ENCODE data around the gene LRRC36.

Gene LRRC36

DNA sequence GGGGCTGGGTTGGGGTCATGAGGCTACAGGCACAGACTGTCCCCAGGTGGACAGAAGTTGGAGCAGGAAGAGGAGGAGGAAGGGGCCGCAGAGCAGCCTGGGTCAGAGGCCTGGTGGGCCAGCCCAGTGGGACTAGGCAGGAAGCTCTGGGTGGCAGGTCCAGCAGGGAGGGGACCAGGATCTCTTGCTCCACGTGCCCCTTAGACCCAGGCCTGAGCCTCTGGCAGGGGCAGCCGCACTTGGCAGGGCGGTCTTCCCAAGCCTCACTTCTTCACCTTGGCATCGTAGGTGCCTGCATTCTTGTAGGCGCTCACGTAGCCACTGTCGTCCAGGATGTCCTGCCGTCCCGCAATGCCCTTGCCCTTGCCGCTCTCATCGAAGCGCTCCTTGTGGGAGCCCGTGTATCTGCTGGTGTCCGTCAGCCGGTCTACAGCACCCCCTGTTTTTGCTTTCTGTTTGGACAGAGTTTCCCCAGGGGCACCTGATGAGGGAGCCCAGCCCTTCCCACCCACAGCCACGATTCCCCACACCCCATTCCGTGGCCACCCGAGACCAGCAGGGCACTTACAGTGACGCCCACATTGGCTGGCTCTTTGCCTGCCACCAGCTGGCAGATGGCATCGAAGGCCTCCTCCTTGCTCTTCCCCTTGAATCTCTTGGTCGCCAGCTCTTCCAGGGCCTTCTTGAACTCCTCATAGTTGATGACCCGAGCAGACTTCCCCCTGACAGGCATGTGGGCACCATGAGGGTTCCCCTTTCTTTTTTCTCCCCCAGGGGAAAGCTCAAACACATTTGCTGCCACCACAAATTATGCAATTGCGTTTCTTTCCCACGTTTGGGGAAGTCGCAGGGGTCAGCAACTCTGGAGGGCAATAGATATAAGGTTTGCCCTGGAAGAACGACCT lies 63.5 kb downstream of the LRRC36 start:
- DNase-seq (ENCODE audit: extremely low read depth, low read depth), result no peak
- TF ChIP-seq, protein P1, sequence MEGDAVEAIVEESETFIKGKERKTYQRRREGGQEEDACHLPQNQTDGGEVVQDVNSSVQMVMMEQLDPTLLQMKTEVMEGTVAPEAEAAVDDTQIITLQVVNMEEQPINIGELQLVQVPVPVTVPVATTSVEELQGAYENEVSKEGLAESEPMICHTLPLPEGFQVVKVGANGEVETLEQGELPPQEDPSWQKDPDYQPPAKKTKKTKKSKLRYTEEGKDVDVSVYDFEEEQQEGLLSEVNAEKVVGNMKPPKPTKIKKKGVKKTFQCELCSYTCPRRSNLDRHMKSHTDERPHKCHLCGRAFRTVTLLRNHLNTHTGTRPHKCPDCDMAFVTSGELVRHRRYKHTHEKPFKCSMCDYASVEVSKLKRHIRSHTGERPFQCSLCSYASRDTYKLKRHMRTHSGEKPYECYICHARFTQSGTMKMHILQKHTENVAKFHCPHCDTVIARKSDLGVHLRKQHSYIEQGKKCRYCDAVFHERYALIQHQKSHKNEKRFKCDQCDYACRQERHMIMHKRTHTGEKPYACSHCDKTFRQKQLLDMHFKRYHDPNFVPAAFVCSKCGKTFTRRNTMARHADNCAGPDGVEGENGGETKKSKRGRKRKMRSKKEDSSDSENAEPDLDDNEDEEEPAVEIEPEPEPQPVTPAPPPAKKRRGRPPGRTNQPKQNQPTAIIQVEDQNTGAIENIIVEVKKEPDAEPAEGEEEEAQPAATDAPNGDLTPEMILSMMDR (IDR thresholded peaks at IDR 0.05; ENCODE audit: low read depth, low read length, missing control alignments), result no peak
- no peak overlapping the region for H3K4me3 ChIP-seq (replicated peaks; ENCODE audit: low read depth, low read length)

DNA sequence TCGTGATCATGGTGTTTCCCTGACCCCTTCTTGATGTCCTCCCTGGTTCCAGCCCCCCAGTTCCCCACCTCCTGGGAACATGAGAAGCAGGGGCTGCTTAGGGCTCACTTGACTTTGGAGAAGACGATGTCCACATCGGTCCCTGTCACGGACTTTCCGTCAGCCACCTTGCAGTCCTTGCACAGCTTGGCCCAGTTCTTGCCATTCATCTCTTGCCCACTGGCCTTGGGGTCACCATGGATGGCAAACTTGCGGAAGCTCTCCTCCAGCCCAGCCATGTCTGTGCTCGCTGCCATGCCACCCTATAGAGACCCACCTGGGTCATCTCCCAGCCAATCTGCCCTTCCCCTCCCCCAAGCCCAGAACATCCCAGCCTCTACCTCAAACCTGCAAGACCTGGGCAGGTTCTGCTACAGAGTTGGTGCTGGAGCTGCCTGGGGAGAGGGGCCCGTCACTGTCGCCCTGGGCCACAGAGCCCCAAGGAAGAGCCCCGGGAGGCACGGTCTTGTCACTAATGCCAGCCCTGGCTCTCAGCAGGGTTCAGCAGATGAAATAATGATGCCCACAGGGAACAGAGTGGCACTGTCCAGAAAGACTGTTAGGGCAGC lies 64.3 kb downstream of the LRRC36 start:
- TF ChIP-seq, protein P1 (IDR thresholded peaks at IDR 0.05; ENCODE audit: low read depth, low read length, missing control alignments), result no peak
- DNase-seq (ENCODE audit: extremely low read depth, low read depth), result no peak
- no peak overlapping the region for H3K4me3 ChIP-seq (replicated peaks; ENCODE audit: low read depth, low read length)

DNA sequence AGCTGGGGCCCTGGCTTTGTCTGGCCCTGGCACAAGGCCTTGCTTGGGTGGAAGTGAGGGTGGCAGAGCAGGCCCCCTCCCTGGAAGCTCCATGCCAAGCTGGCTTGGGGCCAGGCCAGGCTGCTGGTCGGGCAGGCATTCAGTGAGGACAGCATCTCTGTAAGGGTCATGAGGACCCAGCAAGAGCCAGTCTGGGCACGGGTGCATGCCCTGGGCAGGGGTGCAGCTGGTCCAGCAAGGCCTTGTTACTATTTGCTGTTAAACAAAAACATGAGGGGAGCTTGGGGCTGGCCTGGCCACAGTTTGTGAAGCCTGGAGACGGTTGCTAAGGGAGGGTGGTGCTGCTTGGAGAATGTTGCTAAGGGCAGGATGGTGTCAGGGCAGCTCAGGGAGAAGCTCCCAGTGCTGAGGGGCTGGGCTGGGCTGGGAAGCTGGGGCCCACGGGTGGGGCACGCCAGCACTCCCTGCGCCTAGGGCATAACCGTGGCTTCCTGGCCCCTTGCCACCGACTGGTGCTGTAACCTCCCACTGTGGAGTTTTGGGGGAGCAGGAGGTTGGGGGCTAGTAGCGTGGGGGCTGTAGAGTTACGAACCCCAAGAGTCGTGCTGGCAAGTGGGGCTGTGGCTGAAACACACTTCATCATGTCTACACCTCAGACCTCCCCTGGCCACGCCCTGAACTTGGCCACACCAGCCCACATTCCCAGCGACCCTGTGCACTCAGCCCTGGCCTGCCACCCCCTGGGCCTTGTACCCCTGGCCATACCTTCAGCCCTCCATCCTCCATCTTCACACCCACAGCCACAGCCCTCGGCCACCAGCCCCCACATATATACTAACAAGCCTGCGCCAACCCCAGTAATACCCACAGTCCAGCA lies 65.0 kb downstream of the LRRC36 start:
- TF ChIP-seq, protein P1 (IDR thresholded peaks at IDR 0.05; ENCODE audit: low read depth, low read length, missing control alignments), result no peak
- no peak for DNase-seq (ENCODE audit: extremely low read depth, low read depth)

DNA sequence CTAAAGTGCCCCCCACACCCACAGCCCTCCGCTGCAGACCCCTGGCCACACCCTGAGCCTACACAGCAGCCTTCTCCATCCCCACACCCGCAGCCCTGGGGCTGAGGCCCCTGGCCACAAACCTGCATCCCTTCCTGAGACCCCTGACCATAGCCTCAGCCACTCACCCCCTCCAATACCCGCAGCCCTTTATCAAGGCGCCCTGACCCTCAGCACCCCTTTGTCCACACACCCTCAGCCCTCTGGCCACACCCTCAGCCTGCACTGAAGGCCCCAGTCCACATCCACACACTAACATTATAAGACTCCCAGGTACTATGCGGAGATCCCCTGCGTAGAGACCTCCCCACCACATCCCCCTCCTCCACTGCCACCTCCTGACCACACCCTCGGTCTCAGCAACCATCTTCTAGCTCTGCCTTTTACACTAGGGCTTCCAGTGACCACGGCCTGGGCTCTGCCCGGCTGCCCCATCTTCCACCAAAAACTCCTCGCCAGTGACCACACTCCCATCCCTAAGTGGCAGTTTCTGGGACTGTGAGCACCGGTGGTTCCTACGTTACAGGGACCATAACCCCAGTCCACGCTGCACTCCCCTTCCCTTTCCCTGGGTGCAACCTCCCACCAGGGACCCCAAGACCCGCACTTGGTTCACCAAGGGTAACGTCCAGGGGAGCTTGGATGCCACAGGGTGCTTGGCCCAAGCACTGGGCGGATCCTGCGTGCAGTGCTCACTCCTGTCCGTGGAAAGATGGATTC lies 65.9 kb downstream of the LRRC36 start:
- DNase-seq (ENCODE audit: extremely low read depth, low read depth), result no peak
- H3K4me3 ChIP-seq (replicated peaks; ENCODE audit: low read depth, low read length), result no peak overlapping the region
- TF ChIP-seq, protein P1 (IDR thresholded peaks at IDR 0.05; ENCODE audit: low read depth, low read length, missing control alignments), result no peak

More for the DNA sequence above, 65.0 kb downstream of the LRRC36 start:
- H3K4me3 ChIP-seq (replicated peaks; ENCODE audit: low read depth, low read length), result no peak overlapping the region

DNA sequence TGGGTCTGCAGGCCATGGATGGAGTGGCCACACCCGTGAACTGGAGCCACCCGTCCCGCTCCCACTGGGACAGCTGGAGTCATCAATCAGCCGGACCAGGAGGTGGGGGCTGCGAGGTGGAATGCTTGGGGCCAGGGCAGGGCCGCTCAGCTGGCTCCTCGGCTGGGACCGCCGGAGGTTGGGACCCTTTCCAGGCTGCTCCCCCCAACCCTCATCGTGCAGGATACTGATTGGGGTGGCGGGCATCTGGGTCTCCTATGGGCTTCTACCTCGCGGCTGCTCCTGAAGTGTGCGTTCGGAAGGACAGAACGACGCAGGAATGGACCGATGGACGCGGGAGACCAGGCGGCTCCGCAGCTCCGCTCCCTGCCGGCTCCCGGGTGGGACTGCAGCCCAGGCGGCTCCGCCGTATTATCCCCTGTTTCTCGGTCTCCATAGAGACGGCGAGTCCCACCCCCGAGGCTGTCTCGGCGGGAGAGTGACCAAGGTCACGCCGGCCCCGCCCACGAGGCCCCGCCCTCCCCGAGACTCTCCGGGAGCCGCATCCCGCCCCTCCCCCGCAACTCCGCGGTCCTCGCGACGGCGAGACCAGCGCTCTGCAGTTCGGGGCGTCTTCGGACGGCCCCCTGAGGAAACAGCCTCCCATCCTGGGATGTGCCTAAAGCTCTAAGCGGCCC lies 66.6 kb downstream of the LRRC36 start, which contains the start of gene TPPP3:
Gene TPPP3 (minus strand): TSS at position 388 of the 677 bp plus-strand sequence. CDS start 2,387 bp downstream, outside the sequence.
- no peak for DNase-seq (ENCODE audit: extremely low read depth, low read depth)
- TF ChIP-seq, protein P1 (IDR thresholded peaks at IDR 0.05; ENCODE audit: low read depth, low read length, missing control alignments), result peak; percentile 57
- 0 out of 2 replicates have a peak within 1 kb of the TSS, but pooled peaks have one; percentile 1 for H3K4me3 ChIP-seq (replicated peaks; ENCODE audit: low read depth, low read length)

Measured in HFF-Myc (cell line).